Stimulated activated naive CD8-positive, alpha-beta T cell treated with anti-CD3 and anti-CD28 coated beads, Interleukin-15, amount 100 ng/mL, for 72 hours (primary cell): ENCODE data around the gene CD300H.
"Not testable (repeated sequence)": the region's sequence is repeated elsewhere in the genome, so short reads cannot be mapped to it uniquely, and the experiment has no call there.

ENCODE experiments used
- ATAC-seq: fragments of 150-1000 bp; cut with Tn5 transposase; 2 replicates; pipeline ENCODE4 v1.10.0; 2021; ENCODE audit warnings: mild to moderate bottlenecking, moderate library complexity
- DNase-seq, 2 donors: peaks; one replicate each; pipeline ENCODE4 v3.0.0; 2021 to 2022
- H3K27ac Mint-ChIP-seq, 2 donors: one replicate each; pipeline ENCODE4 v1.8.0; 2022; ENCODE audit warnings: mild to moderate bottlenecking in 2 of 2, mixed read lengths in 2 of 2, moderate library complexity in 2 of 2
- H3K27me3 Mint-ChIP-seq: one replicate; pipeline ENCODE4 v1.8.0; 2022; ENCODE audit warnings: mixed read lengths
- H3K4me1 Mint-ChIP-seq: one replicate; pipeline ENCODE4 v1.8.0; 2022; ENCODE audit warnings: mild to moderate bottlenecking, mixed read lengths
- H3K4me3 Mint-ChIP-seq, 2 donors: one replicate each; pipeline ENCODE4 v1.8.0; 2022; ENCODE audit warnings: mild to moderate bottlenecking in 2 of 2, mixed read lengths in 2 of 2, moderate library complexity in 1 of 2
- H3K9me3 Mint-ChIP-seq, 2 donors: one replicate each; pipeline ENCODE4 v1.8.0; 2022; ENCODE audit warnings: mixed read lengths in 2 of 2

Gene CD300H

GRCh38 chr17:74528491-74529199 is 38.7 kb downstream of the CD300H start:
- Mint-ChIP-seq H3K4me3 (no peak overlapping the region), H3K9me3 (no peaks in the 10 kb centered on the region), H3K4me1 (peaks cover 13% of the 10 kb centered on the region), H3K27me3 (peaks cover 51% of the 10 kb centered on the region), H3K27ac (no peak overlapping the region)
- peak; percentile 58 for ATAC-seq
- peak in 1 of 2 donors; percentile 7 for DNase-seq

DNA sequence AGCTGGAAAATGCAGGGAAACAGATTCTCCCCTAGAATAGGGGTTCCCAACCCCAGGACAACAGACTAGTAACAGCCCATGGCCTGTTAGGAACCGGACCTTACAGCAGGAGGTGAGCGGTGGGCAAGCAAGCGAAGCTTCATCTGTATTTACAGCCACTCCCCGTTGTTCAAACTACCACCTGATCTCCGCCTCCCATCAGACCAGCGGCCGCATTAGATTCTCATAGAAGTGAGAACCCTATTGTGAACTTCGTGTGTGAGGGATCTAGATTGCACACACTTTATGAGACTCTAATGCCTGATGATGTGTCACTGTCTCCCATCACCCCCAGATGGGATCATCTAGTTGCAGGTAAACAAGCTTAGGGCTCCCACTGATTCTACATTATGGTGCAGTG is 39.6 kb downstream of the CD300H start:
- H3K9me3 Mint-ChIP-seq = peaks cover 4 to 8% of the 10 kb centered on the region in 2 donors
- ATAC-seq (no peak), DNase-seq (no peak)
- no peak overlapping the region for H3K27ac Mint-ChIP-seq
- peaks cover 8% of the 10 kb centered on the region for H3K4me1 Mint-ChIP-seq
- no peak overlapping the region for H3K4me3 Mint-ChIP-seq
- peaks cover 46% of the 10 kb centered on the region for H3K27me3 Mint-ChIP-seq

- no peak overlapping the region for H3K27ac Mint-ChIP-seq
These were observed 40.2 kb downstream of the CD300H start for GRCh38 chr17:74527081-74527480.

GRCh38 chr17:74526681-74527080 is 40.6 kb downstream of the CD300H start:
- peaks cover 48% of the 10 kb centered on the region for H3K27me3 Mint-ChIP-seq
- DNase-seq = no peak
- H3K4me3 Mint-ChIP-seq = no peak overlapping the region
- no peak for ATAC-seq
- no peak overlapping the region for H3K27ac Mint-ChIP-seq
- peaks cover 9% of the 10 kb centered on the region for H3K4me1 Mint-ChIP-seq
- peaks cover 4 to 9% of the 10 kb centered on the region in 2 donors for H3K9me3 Mint-ChIP-seq

More at GRCh38 chr17:74527081-74527480, 40.2 kb downstream of the CD300H start:
- DNase-seq (peak in 1 of 2 donors; percentile 7), ATAC-seq (no peak)
- Mint-ChIP-seq H3K9me3 (peaks cover 4 to 9% of the 10 kb centered on the region in 2 donors), H3K4me3 (no peak overlapping the region), H3K4me1 (peaks cover 6% of the 10 kb centered on the region), H3K27me3 (peaks cover 46% of the 10 kb centered on the region)

- DNase-seq (no peak), ATAC-seq (no peak)
- H3K27me3 Mint-ChIP-seq = peaks cover 49% of the 10 kb centered on the region
- no peak overlapping the region for H3K4me3 Mint-ChIP-seq
- peaks cover 4 to 9% of the 10 kb centered on the region in 2 donors for H3K9me3 Mint-ChIP-seq
- H3K27ac Mint-ChIP-seq = peak overlapping the region in 1 of 2 donors; percentile 65
- peaks cover 17% of the 10 kb centered on the region for H3K4me1 Mint-ChIP-seq
These were observed 41.5 kb downstream of the CD300H start for GRCh38 chr17:74525781-74526288.

- peaks cover 22% of the 10 kb centered on the region for H3K4me1 Mint-ChIP-seq
These were observed 41.9 kb downstream of the CD300H start for GRCh38 chr17:74525465-74525725.

GRCh38 chr17:74524653-74525464 is 42.5 kb downstream of the CD300H start:
- no peak overlapping the region for H3K27ac Mint-ChIP-seq
- no peak overlapping the region for H3K4me3 Mint-ChIP-seq
- no peak for ATAC-seq
- peak in 1 of 2 donors; percentile 4 for DNase-seq
- peaks cover 24% of the 10 kb centered on the region for H3K4me1 Mint-ChIP-seq
- H3K27me3 Mint-ChIP-seq = peaks cover 49% of the 10 kb centered on the region
- H3K9me3 Mint-ChIP-seq = peaks cover 4 to 9% of the 10 kb centered on the region in 2 donors

More at GRCh38 chr17:74525465-74525725, 41.9 kb downstream of the CD300H start:
- DNase-seq (no peak), ATAC-seq (no peak)
- peaks cover 49% of the 10 kb centered on the region for H3K27me3 Mint-ChIP-seq
- no peak overlapping the region for H3K27ac Mint-ChIP-seq
- H3K4me3 Mint-ChIP-seq = no peak overlapping the region
- H3K9me3 Mint-ChIP-seq = peaks cover 4 to 9% of the 10 kb centered on the region in 2 donors

- H3K9me3 Mint-ChIP-seq = peaks cover 15 to 22% of the 10 kb centered on the region in 2 donors
- H3K4me1 Mint-ChIP-seq = peaks cover 24% of the 10 kb centered on the region
- peaks cover 49% of the 10 kb centered on the region for H3K27me3 Mint-ChIP-seq
- ATAC-seq (no peak), DNase-seq (no peak)
- H3K4me3 Mint-ChIP-seq = no peak overlapping the region
- H3K27ac Mint-ChIP-seq = no peak overlapping the region
These were observed 44.0 kb downstream of the CD300H start for GRCh38 chr17:74523308-74523707.

GRCh38 chr17:74522381-74523105 is 44.8 kb downstream of the CD300H start:
- Mint-ChIP-seq H3K9me3 (peaks cover 16 to 28% of the 10 kb centered on the region in 2 donors), H3K27me3 (peaks cover 49% of the 10 kb centered on the region), H3K27ac (no peak overlapping the region), H3K4me1 (peaks cover 24% of the 10 kb centered on the region), H3K4me3 (no peak overlapping the region)
- DNase-seq = no peak
- ATAC-seq = no peak

GRCh38 chr17:74521701-74522201 is 45.6 kb downstream of the CD300H start:
- peaks cover 50% of the 10 kb centered on the region for H3K27me3 Mint-ChIP-seq
- peaks cover 24% of the 10 kb centered on the region for H3K4me1 Mint-ChIP-seq
- DNase-seq = peak in 1 of 2 donors; percentile 60
- peaks cover 16 to 28% of the 10 kb centered on the region in 2 donors for H3K9me3 Mint-ChIP-seq
- H3K27ac Mint-ChIP-seq = no peak overlapping the region
- H3K4me3 Mint-ChIP-seq = no peak overlapping the region
- ATAC-seq = peak; percentile 71

- DNase-seq (no peak), ATAC-seq (no peak)
- Mint-ChIP-seq H3K27me3 (peaks cover 51% of the 10 kb centered on the region), H3K4me1 (peaks cover 24% of the 10 kb centered on the region), H3K27ac (no peak overlapping the region), H3K4me3 (no peak overlapping the region), H3K9me3 (peaks cover 16 to 28% of the 10 kb centered on the region in 2 donors)
These were observed 46.4 kb downstream of the CD300H start for GRCh38 chr17:74520790-74521480.

GRCh38 chr17:74520016-74520434 is 47.3 kb downstream of the CD300H start:
- no peak overlapping the region for H3K4me3 Mint-ChIP-seq
- peak; percentile 77 for ATAC-seq
- H3K9me3 Mint-ChIP-seq = peaks cover 16 to 32% of the 10 kb centered on the region in 2 donors
- H3K4me1 Mint-ChIP-seq = peaks cover 29% of the 10 kb centered on the region
- peak in 1 of 2 donors; percentile 49 for DNase-seq
- H3K27ac Mint-ChIP-seq = no peak overlapping the region
- peaks cover 42% of the 10 kb centered on the region for H3K27me3 Mint-ChIP-seq

DNA sequence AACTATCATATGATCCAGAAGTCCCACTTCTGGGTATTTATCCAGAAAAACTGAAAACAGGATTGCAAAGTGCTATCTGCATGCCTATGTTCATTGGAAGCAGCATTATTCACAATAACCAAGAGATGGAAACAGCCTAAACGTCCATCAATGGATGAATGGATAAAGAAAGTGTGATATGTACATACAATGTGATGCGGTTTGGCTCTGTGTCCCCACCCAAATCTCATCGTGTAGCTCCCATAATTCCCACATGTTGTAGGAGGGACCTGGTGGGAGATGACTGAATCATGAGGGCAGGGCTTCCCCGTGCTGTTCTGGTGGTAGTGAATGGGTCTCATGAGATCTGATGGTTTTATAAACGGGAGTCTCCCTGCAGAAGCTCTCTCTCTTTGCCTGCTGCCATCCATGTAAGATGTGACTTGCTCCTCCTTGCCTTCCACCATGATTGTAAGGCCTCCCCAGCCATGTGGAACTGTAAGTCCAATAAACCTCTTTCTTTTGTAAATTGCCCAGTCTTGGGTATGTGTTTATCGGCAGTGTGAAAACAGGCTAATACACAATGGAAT is 48.8 kb downstream of the CD300H start:
- not testable (repeated sequence) for DNase-seq, H3K4me3 Mint-ChIP-seq, ATAC-seq, H3K27ac Mint-ChIP-seq
- Mint-ChIP-seq H3K27me3 (peaks cover 35% of the 10 kb centered on the region), H3K9me3 (peaks cover 27 to 45% of the 10 kb centered on the region in 2 donors), H3K4me1 (peaks cover 42% of the 10 kb centered on the region)

- peaks cover 23 to 37% of the 10 kb centered on the region in 2 donors for H3K9me3 Mint-ChIP-seq
- DNase-seq = no peak
These were observed 50.6 kb downstream of the CD300H start for GRCh38 chr17:74516561-74517328.

More at GRCh38 chr17:74516561-74517328, 50.6 kb downstream of the CD300H start:
- H3K4me3 Mint-ChIP-seq = no peak overlapping the region
- peaks cover 22% of the 10 kb centered on the region for H3K27me3 Mint-ChIP-seq
- no peak for ATAC-seq
- H3K4me1 Mint-ChIP-seq = peaks cover 48% of the 10 kb centered on the region
- no peak overlapping the region for H3K27ac Mint-ChIP-seq
